HG02884 (cell line): ENCODE data around the gene HNRNPL.
"Not testable (repeated sequence)": the region's sequence is repeated elsewhere in the genome, so short reads cannot be mapped to it uniquely, and the experiment has no call there.

Experiments used
- ATAC-seq: cut with Tn5 transposase; IDR thresholded peaks from one replicate; pipeline ENCODE4 v1.9.1; 2021; ENCODE audit warnings: mild to moderate bottlenecking, moderate library complexity; ENCODE audit not compliant: unreplicated experiment

HNRNPL gene

GRCh38 chr19:38806371-38806770 is 43.4 kb downstream of the HNRNPL start:
- no peak for ATAC-seq

GRCh38 chr19:38805180-38805579 is 44.6 kb downstream of the HNRNPL start:
- ATAC-seq: no peak

GRCh38 chr19:38803543-38803942 is 46.2 kb downstream of the HNRNPL start:
- ATAC-seq: no peak

GRCh38 chr19:38801359-38802095 is 48.3 kb downstream of the HNRNPL start:
- no peak for ATAC-seq

- no peak for ATAC-seq
These were observed 49.0 kb downstream of the HNRNPL start for GRCh38 chr19:38800577-38801347.

GRCh38 chr19:38799104-38799503 is 50.7 kb downstream of the HNRNPL start:
- ATAC-seq: no peak

GRCh38 chr19:38797781-38798180 is 52.0 kb downstream of the HNRNPL start:
- ATAC-seq: not testable (repeated sequence)

GRCh38 chr19:38796154-38796553 is 53.6 kb downstream of the HNRNPL start:
- ATAC-seq: no peak

- ATAC-seq: no peak
These were observed 54.2 kb downstream of the HNRNPL start for GRCh38 chr19:38795549-38795948.

- ATAC-seq: no peak
These were observed 56.1 kb downstream of the HNRNPL start for GRCh38 chr19:38793671-38794070.

- no peak for ATAC-seq
These were observed 56.6 kb downstream of the HNRNPL start for GRCh38 chr19:38793177-38793576.

- ATAC-seq: no peak
These were observed 57.3 kb downstream of the HNRNPL start for GRCh38 chr19:38792250-38793111.

- ATAC-seq: peak; percentile 48
These were observed 58.2 kb downstream of the HNRNPL start for GRCh38 chr19:38791451-38792064.

- ATAC-seq: not testable (repeated sequence)
These were observed 59.0 kb downstream of the HNRNPL start for GRCh38 chr19:38790507-38791403.

GRCh38 chr19:38788478-38789243 is 61.1 kb downstream of the HNRNPL start, which contains the start of gene LGALS7B:
TSS of gene LGALS7B (plus strand) at chr19:38789200. CDS start at chr19:38789227, 27 bp downstream.
- ATAC-seq: no peak

- no peak for ATAC-seq
These were observed 63.1 kb downstream of the HNRNPL start for GRCh38 chr19:38786572-38787265.
